ENCODE measurements around the gene GOLGA6L10.
"Not testable (repeated sequence)": the region's sequence is repeated elsewhere in the genome, so short reads cannot be mapped to it uniquely, and the experiment has no call there.

GOLGA6L10 gene

DNA sequence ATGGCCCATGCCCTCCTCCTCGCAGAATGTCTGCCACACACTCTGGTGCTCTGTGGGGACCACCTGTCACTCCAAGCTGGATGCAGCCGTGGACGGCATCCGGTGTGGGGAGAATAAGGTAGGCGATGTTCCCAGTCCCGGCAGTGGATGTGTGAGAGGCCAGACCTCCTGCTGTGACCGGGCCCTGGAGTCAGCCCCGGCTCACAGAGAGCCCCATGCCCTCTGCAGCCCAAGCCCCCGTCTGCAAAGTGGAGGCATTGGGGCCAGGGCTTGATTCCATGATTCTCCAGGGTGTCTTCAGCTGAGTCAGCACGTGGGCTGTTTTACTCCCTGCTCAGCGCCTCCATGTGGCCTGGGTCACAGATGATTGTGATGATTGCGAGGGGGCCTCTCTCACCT lies 32.2 kb downstream of the GOLGA6L10 start:
- DNase-seq, result no peak

DNA sequence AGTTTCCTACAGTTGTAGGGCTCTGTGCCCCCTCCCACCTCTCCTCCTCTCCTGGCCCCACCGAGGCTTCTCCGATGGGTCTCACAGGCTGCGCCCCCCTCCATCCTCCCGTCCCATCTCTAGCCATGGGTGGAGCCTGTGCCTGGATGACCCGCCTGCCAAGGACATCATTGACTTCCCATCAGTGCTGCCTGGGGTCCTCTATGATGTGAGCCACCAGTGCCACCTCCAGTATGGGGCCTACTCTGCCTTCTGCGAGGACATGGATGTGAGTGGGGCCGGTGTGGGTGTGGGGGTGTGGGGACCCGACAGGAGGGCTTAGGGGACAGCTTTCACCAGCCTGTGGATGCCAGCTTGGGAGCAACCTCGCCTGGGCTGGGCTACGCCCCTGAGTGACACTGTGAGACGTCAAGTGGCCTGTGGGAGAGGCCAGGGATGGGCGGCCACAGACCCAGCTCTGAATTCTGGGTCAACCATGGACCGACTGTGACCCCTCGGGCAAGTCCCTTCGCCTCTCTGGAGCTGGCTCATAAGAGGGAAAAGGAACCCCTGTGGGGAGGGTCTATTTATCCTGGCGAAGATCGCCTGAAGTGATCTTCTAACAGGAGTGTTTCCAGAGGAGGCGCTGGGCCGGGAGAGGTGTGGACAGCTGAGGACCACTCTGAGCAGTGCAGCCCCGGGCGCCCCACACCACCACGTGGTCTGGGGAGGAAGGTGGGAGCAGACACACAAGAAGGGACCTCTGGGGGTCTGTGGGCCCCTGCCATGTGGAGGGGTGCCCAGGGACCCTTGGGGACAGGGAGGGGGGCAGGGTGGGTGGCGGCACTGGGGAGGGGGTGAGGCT lies 32.8 kb downstream of the GOLGA6L10 start:
- not testable (repeated sequence) for DNase-seq

DNA sequence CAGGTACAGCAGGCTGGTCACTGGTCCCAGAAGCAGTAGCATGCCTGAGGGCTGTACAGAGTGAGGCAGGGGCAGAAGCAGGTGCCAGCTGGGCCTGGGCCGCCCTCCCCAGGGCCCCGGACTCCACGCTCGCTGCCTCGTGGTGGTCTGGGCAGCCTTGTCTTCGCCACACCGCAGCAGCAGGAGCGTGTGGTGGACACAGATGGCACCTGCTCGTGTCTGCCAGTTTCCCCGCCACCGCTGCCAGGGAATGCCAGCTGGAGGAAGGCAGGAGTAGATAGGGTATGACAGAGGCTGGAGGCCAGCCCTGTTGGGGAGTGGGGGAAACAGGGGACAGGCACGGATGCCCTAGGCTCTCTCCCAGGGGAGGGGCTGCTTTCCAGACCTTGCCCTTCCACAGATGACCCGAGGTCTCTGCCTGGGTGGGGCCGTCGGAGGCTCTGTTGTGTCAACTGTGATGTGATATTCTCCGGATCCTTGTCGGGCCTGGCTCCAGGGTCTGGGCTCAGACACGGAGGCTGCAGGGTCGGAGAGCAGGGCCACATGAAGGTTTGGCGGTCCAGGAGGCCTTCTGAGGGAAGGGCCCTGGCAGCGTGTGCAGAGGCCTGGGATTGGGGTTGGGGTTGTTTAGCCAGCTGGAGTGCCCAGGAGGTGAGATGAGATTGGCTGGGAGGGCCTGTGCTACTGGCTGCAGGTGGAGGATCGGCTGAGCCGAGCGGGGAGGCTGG lies 33.6 kb downstream of the GOLGA6L10 start:
- DNase-seq, result no peak

DNA sequence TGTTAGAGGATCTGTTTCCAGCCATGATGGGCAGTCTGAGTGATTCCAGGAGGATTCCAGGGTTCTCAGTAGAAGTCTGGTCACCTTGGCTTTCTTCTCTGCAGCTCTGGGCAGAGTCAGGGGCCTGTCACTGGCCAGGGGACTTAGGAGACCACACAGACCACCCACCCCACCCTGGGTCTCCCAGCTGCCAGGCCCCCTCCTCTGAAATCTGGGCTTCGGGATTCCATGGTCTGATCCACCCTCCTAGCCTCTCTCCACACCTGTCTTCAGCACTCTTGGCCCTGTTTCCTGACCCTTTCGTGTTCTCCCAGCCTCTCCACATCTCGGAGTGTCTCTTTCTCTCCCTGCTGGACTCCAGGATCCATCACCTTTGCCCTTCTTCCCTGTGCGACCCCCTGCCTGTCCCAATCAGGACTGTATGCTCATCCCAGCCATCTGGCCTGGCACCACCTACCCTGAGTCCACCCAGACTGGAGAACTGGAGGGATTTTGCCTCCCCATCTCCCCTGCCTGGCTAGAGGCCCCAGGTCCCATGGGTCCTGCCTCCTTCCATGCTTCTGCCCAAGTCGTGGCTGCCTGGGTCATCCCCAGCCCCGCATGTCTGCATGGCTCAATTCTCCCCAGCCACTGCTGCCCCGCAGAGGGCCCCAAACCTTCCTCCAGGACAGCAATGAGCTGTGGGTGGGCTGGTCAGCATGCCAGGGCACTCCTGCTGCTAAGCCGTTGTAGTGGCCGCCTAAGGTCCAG lies 34.3 kb downstream of the GOLGA6L10 start:
- DNase-seq, result no peak

DNA sequence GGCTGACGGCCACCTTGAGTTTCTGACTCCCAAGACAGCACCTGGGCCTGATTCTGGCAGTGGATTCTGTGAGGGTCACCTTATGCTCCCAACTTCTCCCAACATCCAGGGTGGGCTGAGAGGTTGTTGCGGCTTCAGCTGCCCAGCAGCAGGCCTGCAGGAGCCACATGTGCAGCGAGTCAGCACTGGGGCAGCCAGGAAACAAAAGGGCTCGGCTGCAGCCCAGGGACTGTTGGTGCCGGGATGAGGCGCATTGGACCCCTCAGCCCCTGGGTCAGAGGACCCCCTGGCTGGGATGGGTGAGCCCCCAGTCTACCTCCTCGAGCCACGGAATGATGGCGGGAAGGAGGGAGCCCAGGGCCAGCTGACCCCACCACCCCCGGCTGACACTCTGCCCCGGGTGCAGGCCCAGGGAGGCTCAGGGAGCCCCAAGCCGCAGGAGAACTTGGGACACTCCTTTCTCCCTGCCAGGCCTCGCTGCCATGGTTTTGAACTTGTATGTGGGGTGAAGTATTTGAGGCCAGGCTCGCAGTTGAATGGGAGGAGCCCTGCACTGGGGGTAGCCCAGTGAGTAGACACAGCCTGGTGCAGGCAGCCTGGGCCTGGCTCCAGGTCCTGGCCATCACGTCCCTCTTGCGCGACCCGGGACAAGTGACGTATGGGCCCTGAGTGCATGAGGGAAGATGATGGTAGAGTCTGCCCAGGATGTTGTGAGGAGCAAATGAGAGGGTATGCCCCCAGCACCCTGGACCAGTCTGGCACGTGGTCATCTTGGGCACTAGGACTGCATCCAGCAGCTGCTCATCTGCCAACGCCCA lies 35.1 kb downstream of the GOLGA6L10 start:
- DNase-seq, result not testable (repeated sequence)

DNA sequence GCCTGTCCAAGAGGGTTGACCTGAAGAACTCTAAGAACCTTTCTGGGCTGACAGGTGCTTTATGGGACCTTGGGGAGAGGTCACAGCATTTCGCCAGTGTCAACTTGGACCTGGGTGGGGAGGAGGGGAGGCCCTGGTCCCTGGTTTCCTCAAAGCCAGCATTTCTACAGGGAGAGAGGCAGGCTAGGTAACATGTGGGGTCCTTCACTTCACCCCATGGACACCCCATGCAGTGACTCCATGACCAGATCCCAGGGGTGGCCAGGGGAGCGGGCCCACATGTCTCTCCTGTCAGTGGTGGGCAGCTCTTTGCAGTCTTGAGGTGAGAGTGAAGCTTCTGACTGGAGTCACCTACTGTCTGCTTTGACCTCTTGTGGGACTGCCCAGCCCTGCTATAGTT lies 35.8 kb downstream of the GOLGA6L10 start:
- no peak for DNase-seq

DNA sequence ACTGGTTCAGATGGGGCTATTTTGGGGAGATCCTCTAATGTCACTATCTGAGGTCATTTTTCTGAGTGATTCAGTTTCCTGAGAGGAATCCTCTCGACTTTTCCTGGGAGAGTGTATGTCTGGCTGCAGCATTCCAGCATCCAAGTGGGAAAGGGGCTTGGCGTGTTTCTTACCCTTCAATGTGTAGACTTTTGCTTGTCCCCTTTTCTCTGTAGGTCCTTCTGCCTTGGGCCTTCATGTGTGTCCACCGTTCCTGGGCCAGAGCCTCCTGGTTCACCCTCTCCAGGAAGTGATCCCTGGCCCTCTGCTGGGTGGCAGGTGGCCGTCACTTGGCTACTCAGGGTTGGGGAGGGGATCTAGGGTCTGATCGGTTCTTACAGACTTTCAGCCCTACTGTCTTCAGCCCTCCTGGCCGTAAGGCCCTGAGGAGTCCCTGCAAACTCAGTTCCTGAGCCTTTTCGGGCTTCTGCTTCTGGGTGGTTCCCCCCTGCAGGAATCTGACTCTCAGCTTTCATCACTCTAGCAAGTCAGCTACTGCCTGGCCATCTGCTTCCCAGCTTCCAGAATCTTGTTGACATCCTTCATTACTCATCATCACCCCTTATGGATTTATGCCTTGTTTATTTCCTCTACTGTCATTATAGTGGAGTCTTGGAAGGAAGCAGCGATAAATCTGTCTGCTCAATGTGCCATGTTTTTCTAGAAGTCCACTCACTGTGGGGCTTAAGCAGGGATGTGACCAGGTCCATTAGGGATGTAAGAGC lies 36.5 kb downstream of the GOLGA6L10 start:
- DNase-seq, result no peak

DNA sequence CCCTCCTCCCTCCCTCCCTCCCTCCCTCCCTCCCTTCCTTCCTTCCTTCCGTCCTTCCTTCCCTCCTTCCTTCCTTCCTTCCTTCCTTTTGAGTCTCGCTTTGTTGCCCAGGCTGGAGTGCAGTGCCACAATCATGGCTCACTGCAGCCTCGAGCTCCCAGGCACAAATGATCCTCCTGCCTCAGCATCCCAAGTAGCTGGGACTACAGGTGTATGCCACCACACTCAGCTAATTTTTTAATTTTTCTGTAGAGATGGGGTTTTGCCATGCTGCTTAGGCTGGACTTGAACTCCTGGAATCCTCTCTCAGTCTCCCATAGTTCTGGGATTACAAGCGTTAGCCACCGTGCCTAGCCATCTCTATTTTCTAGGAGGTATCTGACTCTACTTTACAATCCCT lies 38.0 kb downstream of the GOLGA6L10 start:
- not testable (repeated sequence) for DNase-seq

DNA sequence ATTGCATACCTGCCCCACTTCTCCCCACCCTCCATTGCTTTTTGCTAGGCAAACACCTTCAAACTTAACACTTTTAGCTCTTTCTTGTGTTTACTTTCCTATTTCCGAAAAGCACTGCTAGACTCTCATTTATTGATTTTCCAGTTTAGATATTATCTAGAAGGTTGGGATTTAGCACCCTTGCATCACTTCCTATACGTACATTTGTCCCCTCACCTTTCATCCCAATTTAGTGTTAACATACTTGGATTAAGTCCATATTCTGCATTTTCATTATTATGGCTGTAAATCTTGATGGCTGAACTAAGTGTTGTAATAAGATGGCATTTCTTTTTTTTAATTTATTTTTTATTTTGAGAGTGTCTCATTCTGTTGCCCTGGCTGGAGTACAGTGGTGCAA lies 39.5 kb downstream of the GOLGA6L10 start:
- no peak for DNase-seq

DNA sequence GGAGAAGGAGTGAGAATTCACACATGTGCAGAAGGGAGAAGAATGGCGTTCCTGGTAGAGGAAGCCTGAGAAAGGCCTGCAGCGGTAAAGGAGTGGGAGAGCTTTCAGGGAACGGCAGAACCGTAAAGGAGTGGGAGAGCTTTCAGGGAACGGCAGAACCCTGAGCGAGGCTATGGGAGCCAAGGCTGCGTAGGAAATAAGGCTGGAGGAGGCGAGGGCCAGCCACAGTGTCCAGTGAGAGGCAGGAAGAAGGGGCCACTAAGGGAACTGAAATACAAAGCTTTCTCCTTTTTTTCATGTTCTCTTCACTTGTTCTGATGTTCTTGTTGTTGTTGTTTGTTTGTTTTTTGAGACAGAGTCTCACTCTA lies 41.6 kb downstream of the GOLGA6L10 start:
- no peak for DNase-seq

DNA sequence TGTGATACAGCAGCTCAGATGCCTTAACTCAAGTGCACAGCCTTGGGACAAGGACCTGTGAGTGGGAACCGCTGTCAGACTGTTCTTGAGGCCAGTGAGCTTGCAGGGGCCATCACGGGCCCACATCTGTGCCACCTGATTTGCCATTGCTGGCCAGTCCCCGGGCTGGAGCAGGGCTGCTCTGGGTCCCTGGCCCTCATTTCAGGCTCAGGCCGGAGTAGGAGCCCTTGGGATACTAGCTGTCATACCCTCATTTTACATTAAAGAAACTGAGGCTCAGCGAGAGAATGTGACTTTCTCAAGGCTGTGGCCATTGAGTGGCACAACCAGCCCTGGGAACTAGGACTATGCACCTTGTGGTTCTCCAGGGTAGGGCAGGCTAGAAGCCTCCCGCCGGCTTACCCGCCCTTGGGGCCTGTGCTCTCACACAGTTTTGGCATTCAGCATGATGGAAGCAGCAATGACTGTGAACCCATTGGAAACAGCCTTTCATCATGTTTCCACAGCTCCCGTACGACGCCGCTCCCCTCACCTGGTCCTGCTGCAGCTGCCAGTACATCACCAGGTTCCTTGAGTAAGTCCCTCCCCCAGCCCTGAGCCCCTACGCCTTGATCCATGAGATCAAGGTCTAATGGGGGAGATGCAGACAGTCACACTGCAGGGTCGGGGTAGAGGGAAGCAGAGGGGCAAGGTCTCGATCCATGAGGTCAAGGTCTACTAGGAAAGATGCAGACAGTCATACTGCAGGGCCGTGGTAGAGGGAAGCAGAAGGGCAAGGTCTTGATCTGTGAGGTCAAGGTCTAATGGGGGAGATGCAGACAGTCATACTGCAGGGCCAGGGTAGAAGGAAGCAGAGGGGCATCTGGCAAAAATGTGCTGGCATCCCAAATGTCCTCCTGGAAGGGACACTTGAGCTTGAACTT lies 42.2 kb downstream of the GOLGA6L10 start:
- DNase-seq, result no peak

DNA sequence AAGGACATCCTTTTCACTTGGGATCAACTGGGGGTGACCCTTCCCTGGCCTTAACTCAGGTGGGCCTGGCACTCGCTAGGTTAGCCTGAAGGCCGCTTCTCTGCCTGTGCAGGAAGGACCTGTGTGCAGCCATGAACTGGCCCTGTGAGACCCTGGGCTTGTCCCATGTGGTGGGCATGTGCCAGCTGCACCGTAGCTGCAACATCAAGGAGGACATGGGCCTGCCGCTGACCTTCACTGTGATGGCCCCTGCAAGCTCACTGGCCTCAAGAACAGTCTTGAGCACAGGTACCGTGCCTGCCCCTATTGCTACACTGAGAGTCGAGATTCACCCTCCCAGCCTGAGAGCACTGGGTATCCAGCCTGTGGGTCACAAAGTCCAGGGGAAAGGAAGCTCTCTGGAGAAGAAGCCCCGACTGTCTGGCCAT lies 43.6 kb downstream of the GOLGA6L10 start:
- no peak for DNase-seq

DNA sequence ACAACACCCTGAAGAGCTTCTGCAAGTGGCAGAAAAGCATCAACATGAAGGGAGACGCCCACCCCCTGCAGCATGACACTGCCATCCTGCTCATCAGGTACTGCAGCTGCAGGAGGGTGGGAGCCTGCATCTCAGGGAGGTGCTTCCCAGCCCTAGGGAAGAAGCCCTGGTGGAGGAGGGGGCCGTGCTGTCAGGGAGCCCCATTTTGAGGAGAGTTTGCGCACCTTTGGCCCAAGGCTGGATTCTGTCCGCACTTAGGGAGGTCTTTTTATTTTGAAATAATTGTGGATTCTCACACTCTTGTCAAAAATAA lies 44.5 kb downstream of the GOLGA6L10 start:
- no peak for DNase-seq

DNA sequence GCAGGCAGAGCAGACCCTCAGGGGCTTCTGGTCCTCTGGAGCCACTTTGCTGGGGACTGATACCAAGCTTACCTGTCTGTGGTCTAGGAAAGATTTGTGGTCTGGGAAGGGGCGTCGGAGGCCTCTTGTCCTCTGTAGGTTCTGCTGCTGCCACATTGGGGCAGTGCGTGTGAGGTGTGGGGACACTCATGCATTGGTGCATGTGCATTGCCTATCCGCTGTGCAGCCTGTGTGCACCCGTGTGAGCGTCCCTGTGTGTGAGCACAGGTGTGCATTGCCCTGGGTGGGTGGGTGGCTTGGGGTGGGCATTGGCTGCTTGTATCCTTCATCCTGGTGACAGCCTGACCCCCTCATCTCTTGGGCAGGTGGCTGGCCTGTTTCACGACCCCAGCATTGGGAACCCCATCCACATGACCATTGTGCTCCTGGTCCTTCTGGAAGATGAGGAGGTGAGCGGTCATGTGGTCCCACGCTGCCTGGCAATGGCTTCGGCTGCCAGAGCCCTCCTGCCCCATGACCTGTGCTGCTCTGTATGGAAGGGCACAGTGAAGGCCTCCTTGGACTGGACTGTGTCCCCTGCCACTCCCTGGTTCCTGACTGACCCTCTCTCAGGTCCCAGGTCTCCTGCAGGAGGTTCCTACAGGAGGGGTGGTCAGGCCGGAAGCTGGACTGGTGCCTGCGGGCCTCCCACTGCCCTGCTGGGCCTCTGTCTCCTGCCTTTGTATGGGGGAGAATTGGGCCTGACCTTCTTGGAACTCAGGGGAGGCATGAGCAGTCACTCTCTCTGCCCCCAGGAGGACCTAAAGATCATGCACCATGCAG lies 45.1 kb downstream of the GOLGA6L10 start:
- no peak for DNase-seq

DNA sequence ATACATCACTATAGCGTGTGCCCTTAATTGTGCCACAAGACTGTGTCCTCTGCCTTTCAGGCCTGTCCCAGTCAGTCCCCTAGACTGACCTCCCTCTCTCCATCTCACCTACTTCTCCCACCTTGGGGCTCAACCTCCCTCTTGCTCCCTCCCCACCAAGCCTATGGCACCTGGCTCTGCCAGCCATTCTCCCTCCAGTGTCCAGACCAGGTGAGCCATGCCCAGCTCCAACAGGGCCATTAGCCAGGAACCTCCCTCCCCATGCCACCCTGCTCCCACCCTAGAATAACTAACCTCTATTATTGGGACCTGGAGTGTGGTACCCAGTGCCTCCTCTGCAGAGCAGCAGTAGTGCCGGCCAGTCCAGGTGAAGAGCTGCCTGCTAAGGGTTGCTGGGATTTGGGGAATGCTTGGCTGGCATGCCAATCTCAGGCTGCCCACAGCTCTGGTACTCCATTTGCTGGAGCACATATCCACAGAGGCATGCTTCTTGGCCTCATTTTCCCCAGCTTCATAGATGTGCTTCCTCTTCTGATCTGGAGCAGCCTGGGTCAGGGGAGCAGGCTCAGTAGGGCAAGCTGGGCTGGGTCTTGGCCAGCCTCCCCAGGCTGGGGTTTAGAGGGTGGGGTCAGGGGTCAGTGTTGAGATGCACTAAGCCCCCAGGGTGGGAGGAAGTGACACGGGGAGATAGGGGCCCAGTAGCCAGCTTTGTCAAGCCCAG lies 47.8 kb downstream of the GOLGA6L10 start:
- no peak for DNase-seq

DNA sequence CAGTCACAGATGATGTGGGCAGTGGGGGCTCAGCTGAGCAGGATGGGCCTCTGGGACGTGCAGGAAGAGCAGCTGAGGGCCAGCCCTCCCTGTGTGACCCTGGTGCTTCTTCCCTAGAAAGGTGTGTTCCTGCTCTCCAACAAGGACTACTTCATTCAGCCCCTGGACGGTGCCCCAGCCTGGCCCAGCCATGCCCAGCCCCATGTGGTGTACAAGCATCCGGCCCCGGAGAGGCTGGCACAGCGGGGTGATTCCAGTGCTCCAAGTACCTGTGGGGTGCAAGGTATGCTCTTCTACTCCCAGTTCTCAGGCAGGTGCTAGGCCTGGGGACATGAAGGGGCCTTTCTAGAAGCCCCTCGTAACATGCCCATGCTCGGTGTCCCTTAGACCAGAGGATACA lies 48.4 kb downstream of the GOLGA6L10 start:
- DNase-seq, result no peak

DNA sequence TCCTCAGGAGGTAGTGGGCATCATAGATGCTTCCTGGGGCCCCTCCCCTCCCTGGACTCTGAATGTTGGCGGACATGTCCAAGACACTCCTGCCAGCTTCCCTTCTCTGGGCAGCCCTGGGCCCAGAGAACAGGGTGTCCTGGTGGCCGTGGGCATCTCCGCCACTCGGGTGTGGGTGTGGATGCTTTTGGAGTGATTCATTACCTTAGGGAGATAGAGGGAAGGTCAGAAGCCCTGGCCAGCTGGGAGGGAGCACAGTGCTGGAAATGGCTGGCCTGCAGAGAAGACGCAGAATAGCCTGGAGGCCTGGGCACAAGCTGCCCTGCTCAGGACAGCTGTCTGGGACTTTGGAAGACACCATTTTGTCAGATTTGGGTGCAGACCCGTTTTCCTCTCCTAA lies 48.9 kb downstream of the GOLGA6L10 start:
- not testable (repeated sequence) for DNase-seq

DNA sequence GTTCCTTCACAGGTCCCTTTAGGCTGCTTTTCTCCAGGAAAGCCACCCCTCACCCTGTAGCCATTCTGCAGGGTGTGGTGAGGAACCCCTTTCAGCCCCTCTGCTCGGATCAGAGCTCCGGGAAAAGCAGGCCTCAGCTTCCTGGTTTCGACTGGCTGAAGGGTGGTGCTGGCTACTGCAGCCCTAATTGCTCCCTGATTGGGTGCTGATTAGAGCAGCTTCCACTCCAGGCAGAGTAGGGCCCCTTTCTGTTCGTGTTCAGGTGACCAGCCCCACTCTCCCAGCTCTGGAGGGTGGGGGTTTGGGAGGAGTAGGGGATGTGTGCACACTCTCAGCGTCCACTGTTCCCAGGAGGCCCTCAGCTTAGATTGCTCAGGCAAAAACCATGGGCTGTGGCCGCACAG lies 49.8 kb downstream of the GOLGA6L10 start:
- not testable (repeated sequence) for DNase-seq

DNA sequence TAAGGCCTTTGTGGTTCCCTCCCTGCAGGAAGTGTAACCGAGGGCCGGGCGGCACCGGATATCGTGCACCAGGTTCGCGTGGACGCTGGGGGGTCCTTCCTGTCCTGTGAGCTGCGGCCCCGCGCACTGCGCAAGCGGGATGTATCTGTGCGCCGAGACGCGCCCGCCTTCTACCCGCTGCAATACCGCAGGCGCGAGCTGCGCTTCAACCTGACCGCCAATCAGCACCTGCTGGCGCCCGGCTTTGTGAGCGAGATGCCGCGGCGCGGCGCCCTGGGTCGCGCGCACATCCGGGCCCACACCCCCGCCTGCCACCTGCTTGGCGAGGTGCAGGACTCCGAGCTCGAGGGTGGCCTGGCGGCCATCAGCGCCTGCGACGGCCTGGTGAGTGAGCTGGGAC lies 50.8 kb downstream of the GOLGA6L10 start:
- DNase-seq, result peak; percentile 60

All from CD4-positive, alpha-beta T cell treated with Interleukin-10 for 1 hour (primary cell).